ENCODE data around the gene AGBL1. TPM values are rescaled to one million over a fixed set of nuclear protein-coding genes. Genes with fewer than 3 reads are reported as not detected.
"Not testable (repeated sequence)": the region's sequence is repeated elsewhere in the genome, so short reads cannot be mapped to it uniquely, and the experiment has no call there.

AGBL1 gene
- total RNA-seq, 1 donor from 2014 or later = 4.8 TPM

DNA sequence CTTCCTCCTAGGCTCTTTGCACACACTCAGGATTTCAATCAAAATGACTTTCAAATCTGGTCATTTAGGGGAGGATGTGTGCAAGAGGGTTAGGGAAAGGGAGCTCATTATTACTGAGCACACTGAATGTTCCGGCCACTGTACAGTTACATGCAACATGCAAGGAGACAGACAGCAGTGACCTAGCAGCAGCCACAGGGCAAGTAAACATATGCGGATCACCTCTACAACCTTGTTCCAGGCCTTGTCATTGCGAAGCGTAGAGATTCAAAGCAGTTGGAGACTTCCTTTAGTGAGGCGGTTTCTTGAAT is 837.6 kb downstream of the AGBL1 start:
- DNase-seq (ENCODE audit: low spot score) = no peak

DNA sequence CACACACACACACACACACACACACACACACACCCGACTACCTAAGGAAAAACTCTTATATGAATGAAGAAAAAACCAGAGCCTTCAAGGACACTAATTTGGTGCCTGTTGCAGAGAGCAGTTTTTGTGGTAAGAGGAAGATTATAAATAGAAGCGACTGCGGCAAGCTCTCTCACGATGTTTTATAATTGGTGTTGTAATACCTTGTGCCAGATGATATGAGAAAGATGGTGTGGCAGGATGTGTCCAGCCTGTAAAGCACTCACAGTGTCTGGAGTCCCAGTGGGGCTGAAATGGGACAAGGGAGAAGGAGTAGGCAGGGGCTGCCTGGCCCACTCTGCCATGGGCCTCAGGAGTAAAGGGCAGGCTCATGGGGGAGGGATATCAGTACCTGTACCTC is 839.9 kb downstream of the AGBL1 start:
- DNase-seq (ENCODE audit: low spot score) = no peak

DNA sequence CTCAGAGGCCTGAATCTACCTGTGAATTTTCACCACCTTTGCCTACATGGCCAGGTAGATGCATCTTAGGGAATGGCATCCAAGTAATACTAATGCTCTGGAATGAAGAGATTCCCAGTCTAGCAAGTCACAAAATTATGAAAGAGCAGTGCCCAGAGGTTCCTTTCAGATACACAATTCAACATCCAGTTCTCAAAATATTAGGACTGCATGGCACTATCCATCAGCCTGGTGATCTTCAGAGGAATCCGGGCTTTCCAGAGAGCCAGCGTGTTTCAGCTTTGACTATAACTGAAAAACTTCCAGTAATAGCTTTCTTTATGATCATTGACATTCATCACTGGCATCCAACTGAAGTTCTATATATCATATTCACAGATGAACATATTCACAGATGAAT is 849.8 kb downstream of the AGBL1 start:
- DNase-seq (ENCODE audit: low spot score) = no peak

DNA sequence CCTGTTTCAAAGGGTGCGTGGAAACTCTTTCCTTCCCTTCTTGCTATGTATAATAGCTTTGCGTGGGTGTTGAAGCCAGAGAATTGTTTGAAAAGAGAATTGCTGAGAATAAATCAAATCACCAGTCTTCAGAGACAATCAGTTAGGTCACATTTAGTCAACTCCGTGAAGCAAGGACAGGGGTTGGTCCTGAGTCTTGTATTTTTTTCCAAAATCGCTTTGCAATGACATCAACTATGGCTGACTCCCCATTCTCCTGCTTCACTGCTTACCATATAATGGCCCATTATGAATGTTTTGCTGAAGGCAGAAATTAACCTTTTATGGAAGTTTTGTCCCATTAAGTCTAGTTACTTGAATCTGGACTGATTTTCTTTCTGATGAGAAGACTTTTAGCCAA is 852.8 kb downstream of the AGBL1 start:
- no peak for DNase-seq (ENCODE audit: low spot score)

DNA sequence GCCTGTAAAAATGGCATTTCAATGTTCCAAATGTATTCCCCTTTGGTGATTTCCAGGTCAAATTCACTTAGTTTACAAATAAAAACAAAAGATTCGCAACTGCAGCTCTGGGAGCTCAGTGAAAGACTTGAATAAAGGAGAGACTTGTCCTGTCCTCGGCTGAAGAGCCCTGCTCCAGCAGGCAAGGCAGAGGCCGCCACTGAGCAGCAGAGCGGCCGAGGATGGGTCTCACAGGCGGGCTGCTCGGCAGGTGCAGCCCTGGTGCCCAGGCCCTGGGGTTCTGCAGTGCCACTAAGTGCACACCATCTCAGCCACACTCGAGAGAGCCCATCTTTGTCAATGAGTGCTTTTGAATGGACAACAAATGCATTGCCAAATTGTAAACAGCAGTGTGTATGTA is 856.2 kb downstream of the AGBL1 start:
- no peak for DNase-seq (ENCODE audit: low spot score)

DNA sequence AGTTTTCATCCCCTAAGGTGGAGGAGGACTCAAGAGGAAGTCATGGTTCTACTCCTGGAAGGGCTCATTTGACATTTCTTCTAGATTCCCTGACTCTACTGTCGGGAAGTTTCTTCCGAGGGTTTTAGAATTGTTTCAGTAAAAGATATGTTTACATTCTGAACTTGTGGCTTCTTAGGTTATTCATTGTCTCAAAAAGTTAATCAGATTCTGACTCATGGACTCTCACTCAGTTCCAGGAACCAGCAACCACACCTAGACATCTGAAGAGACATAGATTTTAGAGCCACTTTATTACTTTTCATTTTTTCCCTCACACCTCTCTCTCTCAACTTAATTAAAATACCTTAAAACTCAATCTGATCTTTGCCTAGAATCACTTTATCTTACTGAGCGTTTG is 862.6 kb downstream of the AGBL1 start:
- DNase-seq (ENCODE audit: low spot score) = no peak

DNA sequence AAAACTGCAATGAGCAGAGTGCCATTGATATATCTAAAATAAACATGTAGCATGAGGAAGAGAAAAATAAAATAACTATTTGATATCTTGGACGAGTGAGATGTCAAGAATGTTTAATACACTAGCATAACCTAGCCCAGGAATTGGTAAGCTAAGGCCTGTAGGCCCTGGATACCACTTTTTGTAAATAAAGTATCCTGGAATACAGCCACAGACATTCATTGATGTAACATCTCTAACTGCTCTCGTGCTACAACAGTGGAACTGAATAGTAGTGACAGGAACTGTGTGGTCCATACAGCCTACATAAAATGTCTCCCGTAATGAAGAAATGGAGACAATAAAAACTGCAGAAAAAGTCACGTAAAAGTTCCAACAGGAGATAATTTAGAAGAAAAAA is 869.0 kb downstream of the AGBL1 start:
- no peak for DNase-seq (ENCODE audit: low spot score)

DNA sequence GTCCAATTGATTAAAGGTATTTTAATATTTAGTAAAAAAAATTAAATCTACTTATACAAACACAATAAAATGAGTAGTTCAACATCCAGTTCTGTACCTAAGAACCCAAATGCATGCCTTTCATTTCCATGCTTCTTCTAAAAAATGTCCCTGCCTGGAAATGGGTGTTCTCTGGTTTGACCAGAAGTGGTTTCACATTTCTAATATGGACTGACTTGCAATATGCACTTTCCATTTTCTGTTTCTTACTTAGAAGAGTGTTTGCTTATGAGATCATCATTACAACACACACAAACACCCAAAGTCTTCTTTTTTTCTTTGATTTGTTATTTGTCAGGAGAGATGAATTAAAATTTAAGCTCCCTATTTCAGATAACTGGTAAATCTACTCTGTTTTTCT is 879.6 kb downstream of the AGBL1 start:
- no peak for DNase-seq (ENCODE audit: low spot score)

DNA sequence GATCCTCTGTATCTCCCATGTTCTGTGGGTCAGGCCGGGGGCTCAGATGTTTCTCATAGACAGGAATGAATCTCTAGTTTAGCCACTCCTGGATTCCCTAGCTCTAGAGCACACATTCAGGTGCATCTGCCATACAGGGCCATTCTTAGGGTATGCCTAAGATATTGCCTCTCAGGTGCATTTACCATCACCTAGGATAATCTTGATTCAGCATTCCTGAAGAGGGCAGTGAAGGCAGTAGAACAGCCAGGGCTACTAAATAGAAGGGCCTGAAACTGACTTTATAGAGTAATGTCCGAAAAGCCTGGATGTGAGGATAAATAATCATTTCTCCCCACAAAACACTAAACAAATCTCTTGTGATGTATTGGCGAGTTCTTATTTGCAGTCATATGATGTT is 882.0 kb downstream of the AGBL1 start:
- no peak for DNase-seq (ENCODE audit: low spot score)

DNA sequence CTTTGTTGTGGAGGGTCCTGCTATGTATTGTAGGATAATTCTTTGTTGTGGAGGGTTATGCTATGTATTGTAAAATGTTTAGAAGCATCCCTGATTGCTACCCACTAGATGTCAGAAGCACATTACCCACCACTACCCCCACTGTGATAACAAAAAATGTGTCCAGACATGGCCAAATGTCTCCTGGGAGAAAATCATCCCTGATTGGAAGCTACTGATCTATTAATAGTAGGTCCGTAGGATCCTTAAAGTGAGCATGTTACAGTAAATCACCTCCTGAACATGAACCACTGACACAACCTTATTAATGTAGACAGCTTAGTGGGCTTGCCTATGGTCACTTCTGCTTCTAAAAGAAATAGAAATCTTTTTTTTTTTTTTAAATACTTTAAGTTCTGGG is 884.6 kb downstream of the AGBL1 start:
- no peak for DNase-seq (ENCODE audit: low spot score)

DNA sequence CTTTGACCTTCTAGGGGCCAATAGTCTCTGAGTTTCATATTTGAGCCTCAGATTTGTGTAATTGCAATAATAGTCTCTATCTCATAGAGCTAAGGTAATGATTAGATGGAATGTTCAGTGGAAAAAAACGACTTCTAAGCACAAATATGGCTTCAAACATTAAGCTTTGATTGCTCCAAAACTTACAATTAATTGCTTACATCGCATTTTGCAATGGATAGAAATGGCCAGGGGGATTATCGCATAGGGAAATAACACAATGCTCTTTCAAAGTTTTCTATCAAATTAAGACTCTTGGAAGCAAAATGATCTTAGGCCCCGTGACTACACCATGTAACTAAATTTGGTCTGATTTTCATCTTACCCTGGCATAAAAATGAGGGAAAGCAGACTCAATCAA is 888.6 kb downstream of the AGBL1 start:
- DNase-seq (ENCODE audit: low spot score) = no peak

DNA sequence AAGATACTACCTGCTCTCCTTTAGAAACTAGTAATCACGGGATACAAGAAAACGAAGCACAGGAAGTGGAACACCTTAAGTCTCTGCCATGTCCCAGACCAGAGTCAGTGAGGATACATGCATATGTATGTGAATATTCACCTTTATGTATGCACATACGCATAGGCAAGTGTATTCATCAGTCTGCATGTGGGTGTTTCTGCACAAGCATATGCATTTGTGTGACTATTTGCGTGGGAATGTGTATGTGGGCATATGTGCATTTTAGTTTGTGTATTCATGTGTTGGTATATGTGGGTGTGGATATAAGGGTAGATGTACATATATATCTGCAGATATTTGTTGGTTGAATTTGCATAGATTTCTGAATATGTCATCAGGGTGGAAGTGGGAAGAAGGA is 889.7 kb downstream of the AGBL1 start:
- no peak for DNase-seq (ENCODE audit: low spot score)

DNA sequence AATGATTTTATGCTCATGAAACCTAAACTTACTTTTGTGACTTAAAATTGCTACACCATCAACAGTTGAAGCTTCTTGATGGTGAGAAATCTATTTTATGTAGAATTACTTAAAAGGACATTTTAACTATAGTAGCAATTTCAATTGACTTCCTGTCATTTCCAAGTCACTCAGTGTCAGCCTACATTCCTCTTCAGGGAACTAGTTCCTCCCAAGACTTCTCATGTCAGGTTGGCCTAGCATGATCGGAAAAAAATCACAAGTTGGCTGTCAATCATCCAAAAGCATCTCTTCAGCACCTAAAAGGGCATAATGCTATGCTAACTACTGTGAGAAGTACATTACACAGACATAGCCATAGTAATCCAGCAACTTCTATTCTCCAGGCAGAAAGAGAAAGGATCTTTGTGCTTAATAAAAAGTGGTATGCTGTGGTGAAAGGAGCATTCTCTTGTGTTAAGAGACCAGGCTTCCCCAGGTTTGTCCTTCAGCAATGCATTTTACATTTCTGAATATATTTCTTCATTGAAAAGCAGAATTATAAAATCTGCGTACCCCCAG is 893.7 kb downstream of the AGBL1 start:
- no peak for DNase-seq (ENCODE audit: low spot score)

DNA sequence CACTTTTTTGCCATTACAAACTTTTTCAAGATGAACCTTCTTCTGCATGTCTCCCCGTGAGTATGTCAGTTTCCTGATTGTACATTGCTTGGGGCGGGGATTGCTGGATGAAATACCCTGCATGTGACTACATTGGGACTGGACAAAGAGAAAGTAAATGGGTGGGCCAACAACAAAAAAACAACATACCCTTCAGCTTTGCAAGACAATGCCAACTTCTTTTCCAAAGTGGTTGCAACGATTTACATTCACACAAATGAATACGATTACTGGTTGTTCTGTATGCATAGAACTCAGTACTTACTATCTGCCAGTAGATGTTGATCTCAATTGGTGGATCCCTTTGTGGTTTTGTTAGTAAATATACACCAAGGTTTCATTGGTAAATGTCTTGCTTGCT is 908.4 kb downstream of the AGBL1 start:
- no peak for DNase-seq (ENCODE audit: low spot score)

DNA sequence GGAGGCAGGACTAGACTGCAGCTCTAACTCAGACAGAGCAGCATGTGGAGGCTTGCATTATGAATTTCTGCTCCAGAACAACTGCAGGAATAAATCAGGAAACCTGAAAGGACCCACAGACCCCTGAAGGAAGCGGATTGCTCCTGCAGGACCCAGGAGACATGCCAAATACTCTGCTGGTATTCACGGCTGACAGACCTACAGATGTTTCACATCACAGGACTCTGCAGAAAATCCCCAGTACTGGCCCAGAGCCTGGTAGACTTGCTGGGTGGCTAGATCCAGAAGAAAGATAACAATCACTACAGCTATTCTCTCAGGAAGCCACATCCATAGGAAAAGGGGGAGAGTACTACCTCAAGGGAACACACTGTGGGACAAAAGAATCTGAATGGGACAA is 942.1 kb downstream of the AGBL1 start:
- no peak for DNase-seq (ENCODE audit: low spot score)

DNA sequence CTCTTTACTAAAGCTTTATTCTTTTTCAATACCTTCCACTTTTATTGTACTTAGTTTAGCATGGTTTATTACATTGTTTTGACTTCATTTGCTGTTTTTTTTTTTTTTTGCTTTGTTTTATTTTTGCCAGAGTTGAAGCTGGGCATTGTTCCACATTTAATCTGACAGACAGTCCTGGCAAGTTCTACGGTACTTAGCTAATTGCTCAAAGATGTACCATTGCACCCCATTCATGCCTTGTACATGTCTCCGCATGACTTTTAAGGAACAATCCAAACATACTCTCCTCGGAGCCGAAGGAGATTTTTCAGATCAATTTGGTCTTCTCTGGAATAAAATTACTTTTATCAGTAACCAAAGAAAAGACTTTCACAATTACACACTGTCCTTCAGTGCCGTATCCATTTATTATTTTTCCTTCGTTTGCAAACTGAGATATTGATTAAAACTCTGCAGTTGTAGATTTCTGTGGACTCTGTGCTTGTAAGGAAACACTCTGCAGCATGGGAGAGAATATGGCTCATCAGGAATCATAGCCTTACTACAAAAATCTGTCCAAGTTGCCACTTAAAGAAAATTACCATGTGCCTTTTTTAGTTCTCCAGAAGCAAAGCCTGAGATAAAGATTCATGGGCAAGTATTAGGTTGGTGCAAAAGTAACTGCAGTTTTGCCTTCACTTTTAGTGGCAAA is 952.0 kb downstream of the AGBL1 start:
- no peak for DNase-seq (ENCODE audit: low spot score)

DNA sequence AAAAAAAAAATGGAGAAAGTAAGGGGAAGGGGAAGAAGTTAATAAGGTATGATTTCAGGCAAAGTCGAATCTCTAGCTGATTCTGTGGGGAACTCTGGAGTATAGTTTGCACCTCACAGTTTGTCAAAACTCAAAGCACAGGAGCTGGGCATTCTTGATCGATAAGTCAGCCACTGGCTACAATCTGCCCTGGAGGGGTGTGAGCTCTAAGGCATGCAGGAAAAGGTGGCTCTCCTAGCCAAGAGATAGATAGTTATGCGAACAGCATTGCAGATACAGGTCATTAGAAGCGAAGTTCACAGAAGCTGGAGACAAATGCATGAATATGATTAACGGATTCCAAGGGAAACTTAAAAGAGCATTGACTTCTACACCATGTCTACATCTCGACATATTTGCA is 952.6 kb downstream of the AGBL1 start:
- DNase-seq (ENCODE audit: low spot score) = no peak

DNA sequence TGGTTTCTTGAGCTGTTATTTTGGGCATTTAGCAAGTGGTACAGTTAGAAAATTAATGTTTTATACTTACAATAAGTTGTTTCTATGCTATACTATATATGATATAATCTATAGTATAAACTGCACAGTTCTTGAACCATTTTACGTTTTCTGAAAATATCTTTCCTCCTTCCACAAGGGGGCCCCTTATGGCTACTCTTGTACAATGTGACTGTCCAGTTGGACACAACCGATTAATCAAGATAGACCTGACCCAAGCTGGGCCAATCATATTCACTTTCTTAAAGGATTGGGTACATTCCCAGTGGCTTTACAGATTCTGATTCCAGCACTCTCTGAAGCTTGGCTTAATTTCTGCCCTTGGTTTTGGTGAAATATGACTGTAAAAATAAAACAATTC is 953.4 kb downstream of the AGBL1 start:
- no peak for DNase-seq (ENCODE audit: low spot score)

DNA sequence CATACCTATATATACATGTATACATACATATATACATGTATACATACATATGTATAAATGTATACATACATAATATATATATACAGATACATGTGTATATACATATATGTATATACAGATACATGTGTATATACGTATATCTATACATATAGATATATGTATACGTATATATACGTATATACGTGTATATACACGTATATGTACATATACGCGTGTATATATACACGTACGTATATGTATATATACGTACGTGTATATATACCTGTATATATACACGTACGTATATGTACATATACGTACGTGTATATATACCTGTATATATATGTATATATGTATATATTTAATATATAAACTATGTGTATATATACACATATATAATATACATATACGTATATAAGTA is 955.2 kb downstream of the AGBL1 start:
- DNase-seq (ENCODE audit: low spot score) = no peak

DNA sequence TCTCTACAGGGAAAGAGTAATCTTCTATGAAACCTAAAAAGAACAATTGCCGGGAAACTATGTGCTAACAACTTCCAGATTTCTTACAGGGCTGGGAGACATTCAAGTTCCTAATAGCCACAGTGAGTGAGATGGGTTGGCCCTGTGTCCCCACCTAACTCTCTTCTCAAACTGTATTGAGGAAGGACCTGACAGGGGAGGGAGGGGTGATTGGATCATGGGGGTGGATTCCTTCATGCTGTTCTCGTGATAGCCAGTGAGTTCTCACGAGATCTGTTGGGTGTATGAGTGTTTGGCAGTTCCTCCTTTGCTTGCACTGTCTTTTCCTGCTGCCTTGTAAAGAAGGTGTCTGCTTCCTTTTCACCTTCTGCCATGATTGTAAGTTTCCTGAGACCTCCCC is 958.7 kb downstream of the AGBL1 start:
- no peak for DNase-seq (ENCODE audit: low spot score)

DNA sequence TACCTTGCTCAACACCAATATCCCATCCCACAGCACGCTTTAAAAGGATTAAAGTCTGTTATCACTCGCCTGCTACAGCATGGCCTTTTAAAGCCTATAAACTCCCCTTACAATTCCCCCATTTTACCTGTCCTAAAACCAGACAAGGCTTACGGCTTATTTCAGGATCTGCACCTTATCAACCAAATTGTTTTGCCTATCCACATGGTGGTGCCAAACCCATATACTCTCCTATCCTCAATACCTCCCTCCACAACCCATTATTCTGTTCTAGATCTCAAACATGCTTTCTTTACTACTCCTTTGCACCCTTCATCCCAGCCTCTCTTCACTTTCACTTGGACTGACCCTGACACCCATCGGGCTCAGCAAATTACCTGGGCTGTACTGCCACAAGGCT is 962.9 kb downstream of the AGBL1 start:
- DNase-seq (ENCODE audit: low spot score) = not testable (repeated sequence)

DNA sequence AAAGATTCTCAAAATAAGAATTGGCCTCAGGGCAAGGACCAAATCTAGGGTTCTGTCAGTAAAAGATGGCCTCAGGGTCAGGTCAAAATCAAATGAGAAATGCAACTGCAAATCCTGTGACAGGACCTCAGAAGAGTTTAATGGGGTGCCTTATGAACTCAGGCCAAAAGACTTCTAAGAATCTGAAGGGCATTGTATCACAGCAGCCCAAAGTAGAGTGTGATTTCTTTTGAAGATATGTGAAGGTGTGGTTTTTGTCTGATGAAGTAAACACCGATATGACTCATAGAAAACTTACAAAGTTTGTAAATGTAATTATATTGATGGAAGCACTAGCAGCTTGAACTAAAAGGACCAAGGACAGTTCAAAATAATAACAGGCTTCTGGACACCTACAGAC is 966.1 kb downstream of the AGBL1 start:
- DNase-seq (ENCODE audit: low spot score) = no peak

DNA sequence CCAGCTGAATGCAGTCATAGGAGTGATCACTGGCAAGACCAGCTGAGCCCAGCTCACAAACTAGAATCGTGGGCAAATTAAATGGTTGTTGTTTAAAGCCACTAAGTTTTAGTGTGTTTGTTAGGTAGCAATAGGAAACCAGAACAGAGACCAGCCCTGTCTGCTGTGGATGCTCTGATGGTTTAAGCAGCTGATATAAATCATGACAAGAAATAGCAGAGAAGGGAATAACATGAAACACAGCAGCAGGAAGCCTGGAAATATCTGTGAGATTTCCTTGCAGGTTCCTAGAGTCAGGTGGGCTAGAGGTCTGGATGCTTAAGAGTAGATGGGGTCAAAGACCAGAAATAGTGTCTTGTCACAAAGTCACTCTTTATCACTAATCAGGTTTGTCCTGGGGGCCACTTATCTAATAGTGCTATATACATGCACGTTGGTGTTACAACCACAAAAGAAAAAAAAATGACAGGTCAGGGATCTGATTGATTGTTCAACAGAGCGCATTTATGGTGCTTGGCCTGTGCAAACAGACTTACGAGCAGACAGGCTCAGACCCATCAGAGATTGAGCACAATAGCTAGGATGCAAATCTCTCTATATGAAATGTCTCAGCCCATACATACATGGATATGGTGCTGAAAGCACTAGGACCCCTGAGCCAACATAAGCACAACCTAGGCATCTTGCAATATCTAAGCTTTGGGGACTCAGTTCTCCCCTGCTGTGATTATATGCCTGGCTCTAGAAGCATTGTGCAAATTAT is 967.7 kb downstream of the AGBL1 start:
- DNase-seq (ENCODE audit: low spot score) = no peak

All from umbilical cord (tissue), 2 donors.